Gastroesophageal sphincter (tissue), 3 donors: ENCODE results near the gene SMTN.

Experiments used
- CTCF ChIP-seq, 4 experiments: fragments of 200-600 bp in 2 of 4; fragments of 450-650 bp in 2 of 4; sonication (generic) in 1 of 4; IDR thresholded peaks; one replicate each; pipeline ENCODE4 v1.5.1; 2017 to 2019; ENCODE audit warnings: antibody characterized with exemption in 4 of 4, mild to moderate bottlenecking in 2 of 4, moderate library complexity in 2 of 4
- POLR2A ChIP-seq, 2 donors: fragments of 450-650 bp; IDR thresholded peaks; one replicate each; pipeline ENCODE4 v1.6.1; 2017; ENCODE audit warnings: antibody characterized with exemption in 2 of 2, mild to moderate bottlenecking in 2 of 2, moderate library complexity in 1 of 2

DNA sequence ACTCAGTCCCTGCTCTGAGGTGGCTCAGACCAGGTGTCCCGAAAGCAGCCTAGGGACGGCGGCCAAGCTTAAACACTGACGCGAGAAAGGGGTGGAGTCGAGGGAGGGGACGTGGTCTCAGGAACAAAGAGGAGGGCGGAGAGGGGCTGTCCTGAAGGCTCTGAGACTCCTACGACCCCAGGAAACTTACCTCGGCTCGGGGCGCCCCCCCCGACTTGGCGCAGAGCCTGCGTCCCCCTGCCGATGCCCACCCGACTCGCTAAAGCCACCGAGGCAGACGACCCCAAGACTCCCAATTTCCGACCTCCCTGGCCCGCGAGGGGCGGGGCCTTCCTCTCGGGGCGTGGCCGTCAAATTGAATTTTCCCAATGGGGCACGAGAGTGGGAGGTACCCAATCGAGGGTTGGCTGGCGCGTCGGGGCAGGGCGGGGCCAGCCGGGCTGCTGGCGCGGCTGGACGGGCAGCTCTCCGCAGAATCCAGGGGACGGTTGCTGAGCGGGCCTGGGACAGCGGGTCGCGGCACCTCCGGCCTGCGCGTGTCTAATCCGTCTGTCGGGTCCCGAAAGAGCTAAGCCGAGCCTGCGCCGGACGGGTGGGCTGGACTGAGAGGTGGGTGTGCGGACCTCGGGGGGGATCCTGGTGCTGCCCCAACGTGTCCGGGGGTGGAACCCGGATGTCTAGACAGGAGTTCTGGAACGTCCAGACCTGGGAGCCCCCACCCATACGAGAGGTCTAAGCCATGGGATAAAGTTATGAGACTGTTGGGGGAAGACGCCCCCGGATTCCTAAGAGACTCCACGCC is at the start of gene SMTN:
- TF ChIP-seq POLR2A (IDR thresholded peaks at IDR 0.05) (peak; percentile 99), CTCF (IDR thresholded peaks at IDR 0.05) (peak in 1 of 4 experiments; percentile 18)
